ENCODE measurements around the gene KCNK16.
A peak's percentile ranks its signal among the peaks of the same experiment; 100 is the strongest.

Gene KCNK16

DNA sequence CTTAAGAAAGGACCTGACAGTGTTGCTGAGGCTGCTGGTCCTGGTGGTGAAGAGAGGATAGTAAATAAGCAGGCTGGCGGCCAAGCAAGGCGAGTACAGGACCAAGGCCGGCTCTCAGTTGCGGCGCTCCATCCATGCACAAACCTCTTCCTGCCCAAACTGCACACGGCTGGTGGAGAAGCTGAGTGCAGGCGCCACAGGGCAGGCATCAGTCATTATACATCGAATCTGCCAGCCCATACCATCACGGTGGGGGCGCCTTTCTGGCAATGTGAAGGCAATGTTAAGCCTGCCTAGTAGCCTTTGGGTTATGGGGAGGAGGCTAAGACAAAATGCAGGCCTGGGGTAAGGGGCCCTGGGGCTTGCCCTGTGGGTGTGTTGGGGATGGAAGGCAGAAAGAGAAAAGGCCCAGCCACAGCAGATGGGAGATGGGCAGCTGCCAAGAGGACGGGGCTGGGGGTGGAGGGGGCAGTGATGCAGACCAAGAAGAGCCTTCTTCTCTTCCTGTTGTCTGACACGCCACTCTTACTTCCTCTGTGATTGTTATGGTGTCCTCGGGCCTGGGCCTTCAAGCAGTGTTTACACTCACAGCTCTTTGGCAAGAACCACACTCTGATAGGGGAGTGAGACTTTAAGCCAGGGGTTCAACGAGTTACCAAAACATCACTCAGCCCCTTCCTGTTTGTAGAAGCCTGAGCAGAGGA, 20.3 kb upstream of the KCNK16 start:
- DNase-seq: peak in 1 of 56 donors; percentile 3

DNA sequence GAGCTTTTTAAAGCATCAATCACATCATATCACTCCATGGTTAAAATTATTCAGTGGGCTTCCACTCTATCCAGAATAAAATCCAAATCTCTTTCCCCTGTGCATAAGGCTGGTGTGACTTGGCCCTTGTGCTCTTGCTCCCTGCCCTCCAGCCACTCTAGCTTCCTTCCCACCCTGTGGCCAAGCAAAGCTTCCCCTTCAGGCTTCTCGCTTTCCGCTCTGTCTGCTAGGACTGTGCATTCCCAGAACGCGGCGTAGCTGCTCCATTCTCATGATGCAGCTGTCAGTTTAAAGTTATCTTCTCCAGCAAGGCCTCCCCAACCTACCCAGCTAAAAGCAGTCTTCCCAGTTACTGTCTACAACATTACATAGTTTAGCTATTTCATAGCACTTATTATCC, 19.4 kb upstream of the KCNK16 start:
- DNase-seq: no peak

DNA sequence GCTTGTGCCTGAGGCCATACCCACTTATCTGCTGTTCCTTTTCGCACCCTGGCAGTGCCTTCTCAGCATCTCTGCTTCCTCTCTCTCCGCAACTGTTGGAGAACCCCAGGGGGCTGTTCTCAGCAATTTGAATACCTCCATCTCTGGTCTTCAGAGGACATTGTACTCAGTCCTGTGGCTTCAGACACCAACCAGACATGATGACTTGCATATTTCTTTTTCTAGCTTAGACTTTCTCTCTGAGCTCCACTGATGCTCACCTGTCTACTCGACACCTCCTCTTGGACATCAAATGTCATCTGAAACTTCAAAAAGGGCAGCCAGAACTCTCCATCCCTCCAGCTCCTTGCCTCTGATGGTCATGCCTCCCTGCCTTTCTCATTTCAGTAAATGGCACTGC, 18.9 kb upstream of the KCNK16 start:
- no peak for DNase-seq

DNA sequence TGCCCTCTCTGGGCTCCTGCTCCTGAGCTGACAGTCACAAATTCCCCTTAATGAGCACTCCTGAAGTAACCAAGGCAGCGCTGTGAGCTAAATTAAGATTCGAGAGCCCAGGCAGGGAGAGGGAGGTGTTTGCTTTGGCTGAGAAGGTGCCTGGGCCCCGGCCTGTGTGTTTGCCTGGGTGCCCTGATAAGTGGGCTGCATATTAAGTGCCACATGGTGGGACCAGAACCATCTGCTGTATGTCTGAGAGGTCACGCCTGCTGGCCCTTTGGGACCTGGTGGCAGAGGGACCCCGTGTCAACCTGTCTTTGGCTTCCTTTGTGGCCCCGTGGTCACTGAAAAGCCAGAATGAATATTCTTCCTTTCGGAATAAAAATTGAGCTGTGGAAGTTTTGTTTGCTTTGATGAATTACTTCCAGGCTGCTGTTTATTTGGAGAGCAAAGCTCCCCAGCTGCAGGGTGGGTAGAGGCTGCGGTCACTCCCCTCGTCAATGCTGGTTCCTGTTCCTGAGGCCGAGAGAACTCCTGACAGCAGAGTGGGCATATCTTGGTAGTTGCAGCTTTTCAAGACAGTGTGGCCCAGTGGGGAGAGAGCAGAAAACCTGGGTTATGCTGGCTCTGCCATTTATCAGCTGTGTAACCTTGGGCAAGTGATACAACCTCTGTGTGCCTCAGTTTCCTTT, 17.5 kb upstream of the KCNK16 start:
- DNase-seq: peak in 2 of 56 donors; percentile 6 to 23

DNA sequence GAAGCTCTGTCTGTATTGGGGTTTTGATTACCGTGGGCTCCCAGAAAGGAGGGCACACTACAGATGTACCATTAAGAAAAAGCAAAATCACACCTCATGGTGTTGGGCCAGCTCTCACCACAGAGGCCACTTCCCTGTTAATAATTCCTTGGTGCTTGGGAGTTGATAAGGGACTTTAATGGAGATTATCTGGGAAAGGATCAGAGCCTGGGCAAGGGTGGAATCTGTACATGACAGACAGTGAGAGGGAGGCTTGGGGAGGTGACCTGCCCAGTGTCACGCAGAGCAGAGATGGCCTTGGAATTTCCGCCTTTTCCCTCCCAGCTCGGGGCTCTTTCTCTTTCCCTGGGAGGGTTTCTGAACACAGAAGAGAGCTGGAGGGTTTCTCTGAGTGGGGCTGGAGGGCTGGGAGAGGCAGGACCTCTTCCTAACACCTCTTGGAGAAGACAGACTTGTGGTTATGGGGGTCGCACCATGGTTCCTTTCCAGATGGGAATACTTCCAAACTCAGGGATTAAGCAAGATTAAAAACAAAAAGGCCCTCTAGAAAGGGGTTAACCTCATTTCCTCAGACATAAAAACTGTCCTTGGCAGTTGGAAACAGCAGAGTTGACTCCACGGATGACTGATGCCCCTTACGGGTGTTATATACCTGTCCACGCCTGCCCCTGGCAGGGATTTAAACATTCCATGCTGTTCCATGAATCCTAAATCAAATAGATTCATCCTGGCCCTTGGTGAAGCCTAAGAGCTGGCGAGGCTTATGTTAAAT, 16.8 kb upstream of the KCNK16 start:
- no peak for DNase-seq

DNA sequence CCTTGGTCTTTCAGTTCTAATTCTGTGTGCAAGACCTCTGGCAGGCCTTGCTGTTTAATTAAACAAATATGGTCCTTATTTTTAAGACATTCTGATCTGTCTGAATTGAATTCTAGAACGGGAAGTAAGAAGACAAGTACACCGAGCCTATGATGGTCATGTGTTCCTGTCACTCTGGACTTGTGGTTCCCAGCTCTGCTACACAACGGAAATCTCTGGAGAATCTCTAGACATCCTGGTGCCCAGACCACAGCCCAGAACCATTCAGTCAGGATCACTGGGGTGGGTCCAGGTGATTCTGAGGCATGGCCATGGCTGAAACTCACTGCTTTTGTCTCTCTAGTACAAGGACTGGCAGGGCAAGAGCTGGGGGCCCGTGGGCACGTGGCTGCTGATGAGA, 15.9 kb upstream of the KCNK16 start:
- DNase-seq: peak in 1 of 56 donors; percentile 10

DNA sequence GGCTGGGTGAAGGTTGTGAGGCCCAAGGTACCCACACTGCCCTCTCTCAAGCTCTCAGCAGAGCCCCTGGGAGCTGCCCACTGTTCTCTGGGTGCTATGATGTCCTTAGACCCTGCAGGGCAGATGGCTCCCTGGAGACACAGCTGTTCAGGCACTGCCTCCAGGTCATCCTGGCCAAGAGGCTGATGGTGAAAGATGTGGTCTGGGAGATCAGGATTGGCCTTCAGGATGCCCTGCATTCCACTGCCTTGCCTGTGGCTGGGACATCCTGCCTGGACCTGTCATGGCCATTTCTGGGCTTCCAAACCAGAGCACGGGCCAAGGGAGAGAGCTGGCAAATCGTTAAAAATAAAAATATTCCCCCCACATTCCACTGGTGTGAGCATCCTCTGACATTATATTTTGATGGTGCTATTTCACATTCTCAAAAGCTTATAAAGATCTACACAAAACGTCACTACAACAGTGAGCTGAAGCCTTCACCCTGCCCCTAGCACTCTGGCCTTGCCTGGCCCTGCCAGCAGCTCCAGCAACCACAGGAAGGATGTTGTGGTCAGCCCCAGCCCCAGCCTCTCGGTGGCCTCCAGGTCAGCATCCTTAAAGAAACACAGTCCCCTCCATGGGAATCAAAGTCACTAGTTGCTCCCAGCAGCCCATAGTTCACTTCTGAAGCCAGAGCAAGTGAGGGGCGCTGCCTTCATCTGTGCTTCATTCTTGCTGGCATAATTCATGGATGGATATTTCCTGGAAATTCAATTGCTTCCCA, 13.5 kb upstream of the KCNK16 start:
- peak in 7 of 56 donors; percentile 7 to 29 (median 10) for DNase-seq

DNA sequence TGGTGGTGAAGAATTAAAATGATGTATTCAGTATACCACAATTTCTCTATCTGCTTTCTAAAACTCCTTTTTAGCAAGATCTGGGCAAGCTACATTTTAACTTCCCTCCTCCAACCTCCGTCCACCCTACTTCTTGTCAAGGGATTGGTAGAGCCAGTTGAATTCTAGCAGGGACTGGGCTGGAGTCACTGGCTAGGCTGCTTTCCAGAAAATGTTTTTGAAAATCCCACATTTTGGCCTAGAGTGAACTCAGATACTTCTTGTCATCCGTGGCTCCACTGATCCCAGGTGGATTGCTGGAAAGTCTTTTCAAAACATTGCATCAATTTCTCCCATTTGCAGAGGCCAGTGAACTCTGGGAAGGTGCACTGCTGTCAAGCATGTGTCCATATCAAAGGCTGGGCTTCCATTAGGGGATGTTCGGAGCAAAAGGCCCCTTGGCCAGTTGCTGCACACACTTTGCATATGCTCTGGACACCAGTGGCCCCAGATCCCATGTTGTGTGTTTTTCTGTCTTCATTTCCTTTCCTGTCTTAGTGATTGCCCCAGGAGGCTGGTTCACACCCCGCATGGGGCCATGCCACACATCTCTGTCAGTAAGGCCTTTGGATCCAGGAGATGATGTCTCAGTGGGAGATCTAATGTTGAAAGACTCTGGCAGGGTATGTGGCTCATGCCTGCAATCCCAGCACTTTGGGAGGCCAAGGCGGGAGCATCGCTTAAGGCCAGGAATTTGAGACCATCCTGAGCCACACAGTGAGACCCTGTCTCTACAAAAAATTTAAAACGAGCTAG, 11.3 kb upstream of the KCNK16 start:
- DNase-seq: no peak

DNA sequence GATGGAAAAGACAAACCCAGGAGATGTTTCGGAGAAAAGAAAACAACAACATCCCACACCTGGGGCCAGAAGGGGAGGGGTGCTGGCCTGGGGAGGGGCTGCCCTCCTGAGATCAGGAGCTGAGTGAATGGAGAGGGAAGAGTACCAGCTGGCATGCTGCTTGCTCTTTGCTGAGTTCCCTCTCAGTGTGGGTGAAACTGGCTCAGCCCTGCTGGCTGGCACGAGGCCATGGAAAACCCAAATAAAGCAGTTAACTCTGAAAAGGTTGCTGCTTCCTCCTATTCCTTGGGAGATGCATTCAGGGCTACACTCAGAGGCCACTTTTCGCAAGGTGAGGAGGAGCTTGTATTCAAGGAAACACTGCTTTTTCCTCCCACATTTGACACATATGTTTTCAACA, 8.0 kb upstream of the KCNK16 start:
- peak in 16 of 56 donors; percentile 3 to 58 (median 11) for DNase-seq

DNA sequence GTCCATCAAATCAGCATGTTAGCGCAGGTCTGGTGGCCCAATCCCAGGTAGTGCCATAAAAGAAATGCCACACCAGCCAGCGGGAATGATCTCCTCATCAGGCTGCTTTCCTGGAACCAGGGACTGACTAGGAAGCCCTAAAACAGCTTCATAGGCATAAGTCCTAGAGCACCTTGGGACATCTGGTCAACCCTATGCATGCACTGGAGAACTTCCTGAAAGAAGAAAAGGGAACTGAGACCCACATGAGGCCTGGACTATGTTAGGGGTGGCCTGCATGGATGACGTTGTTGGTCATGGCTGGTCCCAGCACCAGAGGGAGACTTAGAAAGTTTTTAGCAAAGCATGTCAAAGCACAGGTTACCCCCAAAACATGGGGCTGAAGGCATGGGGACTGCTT, 7.6 kb upstream of the KCNK16 start:
- peak in 2 of 56 donors; percentile 2 to 6 for DNase-seq

DNA sequence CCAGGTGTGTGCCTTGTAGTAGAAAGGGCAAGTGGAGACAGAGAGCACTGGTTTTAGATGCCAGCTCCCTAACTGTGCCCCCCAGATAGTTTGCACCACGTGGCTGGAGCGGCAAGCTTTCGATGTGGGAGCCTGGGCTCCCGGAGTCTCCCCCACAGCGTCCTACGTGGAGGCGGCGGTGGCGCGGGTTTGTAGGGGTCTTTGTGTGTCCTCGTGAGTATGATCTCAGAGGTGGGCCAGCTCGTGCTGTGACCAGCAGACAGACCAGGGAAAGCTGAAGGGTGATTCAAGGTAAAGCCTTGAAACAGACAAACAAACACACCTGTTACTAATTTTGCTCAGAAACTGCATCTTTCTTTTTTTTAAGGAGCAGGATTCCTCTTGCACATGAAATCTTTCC, 5.6 kb upstream of the KCNK16 start:
- no peak for DNase-seq

DNA sequence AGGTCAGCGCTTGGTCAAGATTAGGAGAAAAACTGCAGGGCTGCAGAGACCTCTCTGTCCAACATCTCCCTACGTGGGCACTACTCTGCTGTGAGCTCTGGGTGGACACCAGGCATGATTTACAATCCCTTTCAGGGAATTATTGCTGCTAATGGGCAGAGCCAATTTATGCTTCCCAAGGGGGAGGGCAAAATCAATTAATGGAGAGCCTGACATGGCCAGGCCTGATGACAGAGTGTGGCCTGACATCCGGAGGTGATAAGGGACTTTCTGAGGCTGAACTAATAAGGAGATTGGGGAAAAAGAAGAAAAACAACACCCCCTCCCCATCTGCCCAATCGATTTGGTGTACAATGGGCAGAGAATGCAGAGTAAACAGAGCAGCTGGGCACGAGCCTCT, 5.0 kb upstream of the KCNK16 start:
- DNase-seq: no peak

DNA sequence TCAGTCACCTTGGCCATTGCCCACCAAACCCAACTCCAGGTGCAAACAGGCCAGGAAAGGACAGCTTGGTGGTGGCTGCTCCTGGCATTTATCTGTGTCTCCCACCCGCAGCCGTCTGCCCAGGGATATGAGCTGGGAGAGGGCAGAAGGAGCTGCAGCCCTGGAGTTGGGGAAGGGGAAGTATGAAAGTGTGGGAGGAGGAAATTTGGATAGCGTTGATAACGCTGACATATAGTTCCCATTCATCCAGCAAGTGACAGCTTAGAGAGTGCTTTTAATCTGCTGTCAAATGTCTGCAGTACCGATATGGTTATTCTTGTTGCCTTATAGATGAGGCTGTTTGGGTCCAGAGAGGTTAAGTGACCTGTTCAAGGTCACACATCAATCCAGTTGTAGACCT, 741 bp downstream of the KCNK16 start:
- no peak for DNase-seq

DNA sequence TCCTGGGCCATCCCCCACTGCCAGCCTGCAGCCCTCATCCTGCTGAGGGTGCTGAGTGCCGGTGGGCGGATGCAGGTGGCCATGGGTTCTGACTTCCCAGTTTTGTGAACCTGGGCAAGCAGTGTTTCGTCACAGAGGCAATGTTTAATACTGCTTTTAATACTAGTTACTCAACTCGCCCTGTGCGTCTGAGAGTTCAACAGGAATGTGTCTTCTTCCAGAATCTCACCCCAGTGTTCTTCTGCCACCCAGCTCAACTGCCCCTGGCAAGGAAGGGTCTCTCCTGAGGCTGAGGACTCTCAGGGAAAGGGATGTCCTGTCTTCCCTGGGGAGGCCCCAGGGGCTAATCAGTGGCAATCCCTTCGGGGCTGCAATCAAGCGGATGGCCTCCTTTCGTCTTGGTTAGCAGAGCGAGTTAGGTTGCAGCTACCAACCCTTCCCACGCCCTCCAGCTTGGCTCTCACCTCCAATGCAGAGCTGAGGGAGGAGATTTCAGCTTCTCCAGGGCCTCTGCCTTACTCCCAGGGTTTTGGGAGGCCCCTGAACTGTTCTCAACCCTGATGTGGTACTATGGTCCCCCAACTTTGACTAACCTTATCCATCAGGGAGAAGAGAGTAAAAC, 2.0 kb downstream of the KCNK16 start:
- DNase-seq: no peak

DNA sequence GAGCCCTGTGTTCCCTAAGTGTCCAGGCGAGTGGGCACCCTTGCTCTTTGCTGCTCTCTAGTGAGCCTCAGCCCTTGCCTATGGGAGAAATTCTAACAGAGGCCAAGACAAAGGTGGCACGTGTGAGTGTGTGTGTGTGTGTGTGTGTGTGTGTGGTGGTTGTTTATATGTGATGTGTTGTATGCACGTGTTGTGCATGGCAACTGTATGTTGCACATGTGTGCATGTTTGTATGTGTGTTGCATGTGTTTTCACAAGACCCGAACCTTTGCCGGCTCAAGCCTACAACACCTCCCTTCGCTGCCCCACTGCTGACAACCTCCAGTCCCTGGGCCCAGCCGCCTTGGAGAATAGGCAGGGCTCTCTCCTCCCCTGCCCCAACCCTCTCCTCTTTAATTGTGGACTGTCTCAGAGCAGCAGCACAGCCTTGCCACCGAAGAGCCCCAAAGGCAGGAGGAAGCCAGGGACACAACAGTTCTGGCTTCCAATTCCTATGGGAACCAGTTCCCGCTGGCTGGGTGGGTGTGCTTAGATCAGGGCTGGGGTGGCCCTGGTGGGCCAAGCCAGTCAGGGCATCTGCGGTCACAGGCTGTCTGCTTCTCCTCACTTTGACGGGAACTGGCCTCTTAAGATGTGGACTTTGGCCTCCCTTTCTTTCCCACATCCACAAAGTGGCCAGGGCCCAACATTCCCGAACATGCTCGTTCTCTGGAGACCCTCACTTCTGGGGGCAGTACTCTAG, 2.7 kb downstream of the KCNK16 start:
- DNase-seq: no peak

DNA sequence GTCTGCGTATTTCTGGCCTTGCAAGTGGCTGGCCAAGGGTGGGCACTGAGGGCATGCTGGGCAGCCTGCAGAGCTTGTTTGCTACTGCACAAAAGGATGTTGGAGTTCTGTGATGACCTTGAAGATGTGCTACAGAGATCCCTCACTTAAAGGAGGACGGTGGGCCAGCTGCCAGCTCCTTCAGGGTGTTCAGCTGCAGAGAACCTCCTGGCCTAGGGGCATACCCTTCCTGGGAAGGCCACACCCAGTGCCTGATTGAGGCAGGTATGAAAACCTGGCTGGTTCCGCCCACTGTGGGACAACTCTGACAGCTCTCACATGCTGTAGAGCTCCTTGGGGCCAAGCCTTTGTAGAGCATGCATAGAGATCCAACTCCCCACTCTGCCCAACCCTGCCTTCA, 5.2 kb downstream of the KCNK16 start:
- no peak for DNase-seq

DNA sequence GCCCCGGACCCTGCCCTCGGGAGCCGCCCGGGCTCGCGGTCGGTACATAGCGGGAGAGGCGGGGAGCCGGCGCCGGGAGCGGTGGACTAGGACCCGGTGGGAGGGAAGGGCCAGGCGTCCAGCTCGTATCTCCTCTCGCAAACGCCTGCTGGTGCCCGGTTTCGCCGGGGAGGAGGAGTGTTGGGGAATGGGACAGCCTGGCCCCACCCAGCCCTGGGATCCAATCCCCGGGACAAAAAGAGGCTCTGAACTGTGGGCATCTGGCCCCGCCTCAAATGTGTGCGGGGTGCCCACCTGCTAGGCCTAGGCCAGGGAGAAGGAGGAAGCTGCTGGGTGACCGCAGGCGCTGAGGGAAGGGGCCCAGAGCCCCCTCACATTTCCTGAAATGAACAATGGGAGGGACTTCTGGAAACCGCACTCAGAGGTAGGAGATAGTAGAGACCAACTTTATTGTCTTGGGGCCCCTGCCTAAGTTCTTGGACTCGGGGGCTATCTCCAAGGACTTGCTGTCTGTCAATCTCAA, 8.2 kb downstream of the KCNK16 start, which contains the start of gene KCNK17:
KCNK17 (minus strand) TSS at position 147 of the 523 bp plus-strand sequence; CDS start at position 48, 99 bp downstream.
- no peak for DNase-seq

DNA sequence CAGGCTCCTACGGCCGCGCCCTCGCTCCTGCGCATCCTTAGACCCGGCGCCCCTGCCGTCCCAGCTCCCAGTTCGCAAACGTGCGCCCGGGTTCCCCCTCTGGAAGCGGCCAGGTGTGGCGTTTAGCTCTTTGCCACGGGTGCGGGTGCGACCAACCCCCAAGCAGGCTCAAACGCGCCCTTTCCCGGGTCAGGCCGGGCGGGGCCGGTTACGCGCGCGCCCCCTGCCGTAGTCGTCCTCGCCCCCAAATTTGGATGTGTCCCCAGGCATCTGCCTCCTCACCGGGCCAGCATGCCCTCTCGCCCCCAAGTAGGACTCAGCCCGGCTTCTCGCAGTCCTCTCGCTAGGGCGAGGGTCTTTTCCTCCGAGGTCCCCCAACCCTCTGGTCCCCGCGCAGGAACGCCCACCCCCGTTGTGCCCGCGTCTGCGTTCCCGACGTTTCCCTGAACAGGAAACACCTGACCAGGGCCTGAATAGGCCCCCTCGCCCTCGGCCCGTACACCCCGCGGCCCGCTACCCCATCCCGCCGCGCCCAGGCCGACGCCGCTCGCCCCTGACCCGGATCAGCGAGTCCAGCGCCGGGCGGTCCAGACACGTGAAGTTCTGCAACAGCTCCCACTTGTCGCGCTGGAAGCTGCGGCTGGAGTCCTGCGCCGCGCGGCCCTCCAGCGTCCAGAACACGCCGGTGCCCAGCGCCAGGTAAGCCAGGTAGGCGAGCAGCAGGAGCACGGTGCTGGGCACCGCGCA, 8.8 kb downstream of the KCNK16 start:
- DNase-seq: no peak

All from nucleus accumbens (tissue), 56 donors.